ENCODE data around the gene RAB40A.

Gene RAB40A

GRCh38 chrX:103540145-103540544 is 20.9 kb upstream of the RAB40A start:
- no peak for DNase-seq (ENCODE audit: low read depth)
- no peak for TF ChIP-seq MAX (IDR thresholded peaks at IDR 0.05; ENCODE audit: low read depth, low read length)
- TF ChIP-seq MYC (IDR thresholded peaks at IDR 0.05; ENCODE audit: low read depth, low read length) = no peak
- no peak for TF ChIP-seq POLR2A (IDR thresholded peaks at IDR 0.05; ENCODE audit: extremely low read depth, insufficient read length)
- TF ChIP-seq CTCF (IDR thresholded peaks at IDR 0.05; ENCODE audit: low read depth, low read length) = no peak
- no peak overlapping the region for H3K4me3 ChIP-seq (ENCODE audit: low read depth, low read length)

GRCh38 chrX:103539695-103540094 is 20.4 kb upstream of the RAB40A start:
- no peak for TF ChIP-seq POLR2A (IDR thresholded peaks at IDR 0.05; ENCODE audit: extremely low read depth, insufficient read length)
- no peak overlapping the region for H3K4me3 ChIP-seq (ENCODE audit: low read depth, low read length)
- DNase-seq (ENCODE audit: low read depth) = no peak

- no peak for DNase-seq (ENCODE audit: low read depth)
- TF ChIP-seq MYC (IDR thresholded peaks at IDR 0.05; ENCODE audit: low read depth, low read length) (no peak), CTCF (IDR thresholded peaks at IDR 0.05; ENCODE audit: low read depth, low read length) (no peak), MAX (IDR thresholded peaks at IDR 0.05; ENCODE audit: low read depth, low read length) (no peak), POLR2A (IDR thresholded peaks at IDR 0.05; ENCODE audit: extremely low read depth, insufficient read length) (no peak)
- H3K4me3 ChIP-seq (ENCODE audit: low read depth, low read length) = no peak overlapping the region
Measured at GRCh38 chrX:103538728-103539127, 19.4 kb upstream of the RAB40A start.

GRCh38 chrX:103537871-103538387 is 18.6 kb upstream of the RAB40A start:
- no peak overlapping the region for H3K4me3 ChIP-seq (ENCODE audit: low read depth, low read length)
- no peak for TF ChIP-seq MYC (IDR thresholded peaks at IDR 0.05; ENCODE audit: low read depth, low read length)
- no peak for TF ChIP-seq MAX (IDR thresholded peaks at IDR 0.05; ENCODE audit: low read depth, low read length)
- TF ChIP-seq POLR2A (IDR thresholded peaks at IDR 0.05; ENCODE audit: extremely low read depth, insufficient read length) = no peak
- no peak for TF ChIP-seq CTCF (IDR thresholded peaks at IDR 0.05; ENCODE audit: low read depth, low read length)
- DNase-seq (ENCODE audit: low read depth) = no peak

GRCh38 chrX:103536732-103537131 is 17.4 kb upstream of the RAB40A start:
- no peak overlapping the region for H3K4me3 ChIP-seq (ENCODE audit: low read depth, low read length)
- no peak for DNase-seq (ENCODE audit: low read depth)
- TF ChIP-seq MAX (IDR thresholded peaks at IDR 0.05; ENCODE audit: low read depth, low read length) = no peak
- no peak for TF ChIP-seq POLR2A (IDR thresholded peaks at IDR 0.05; ENCODE audit: extremely low read depth, insufficient read length)
- TF ChIP-seq CTCF (IDR thresholded peaks at IDR 0.05; ENCODE audit: low read depth, low read length) = no peak
- no peak for TF ChIP-seq MYC (IDR thresholded peaks at IDR 0.05; ENCODE audit: low read depth, low read length)

- TF ChIP-seq MYC (IDR thresholded peaks at IDR 0.05; ENCODE audit: low read depth, low read length) = no peak
- no peak for TF ChIP-seq CTCF (IDR thresholded peaks at IDR 0.05; ENCODE audit: low read depth, low read length)
- TF ChIP-seq POLR2A (IDR thresholded peaks at IDR 0.05; ENCODE audit: extremely low read depth, insufficient read length) = no peak
- TF ChIP-seq MAX (IDR thresholded peaks at IDR 0.05; ENCODE audit: low read depth, low read length) = no peak
- no peak overlapping the region for H3K4me3 ChIP-seq (ENCODE audit: low read depth, low read length)
- DNase-seq (ENCODE audit: low read depth) = no peak
Measured at GRCh38 chrX:103536071-103536470, 16.8 kb upstream of the RAB40A start.

All from NB4 (cell line).